Common myeloid progenitor, CD34-positive (primary cell): ENCODE results near the gene SLCO3A1.

Source experiments
- CTCF ChIA-PET: fragments of 350-600 bp; sonication (Branson Sonifier 250); formaldehyde crosslinking; loops from one replicate; lab custom pipeline; 2021; ENCODE audit warnings: antibody characterized with exemption; lab: Charles Lee
- POLR2A ChIA-PET: fragments of 350-600 bp; sonication (Branson Sonifier 250); formaldehyde crosslinking; loops from one replicate; lab custom pipeline; 2021; ENCODE audit warnings: antibody characterized with exemption; lab: Charles Lee
- DNase-seq, 3 donors: peaks; one replicate each; pipeline versions ENCODE4 v3.0.0 to v3.0.0-alpha.2; 2013
- H3K27ac ChIP-seq, 2 experiments: 1 replicate in 1 of 2; 2 replicates in 1 of 2; pipeline ENCODE4 v1.7.0; 2013; ENCODE audit warnings: inconsistent platforms in 2 of 2, low read length in 2 of 2, mild to moderate bottlenecking in 2 of 2, low read depth in 1 of 2, moderate library complexity in 1 of 2; ENCODE audit not compliant: severe bottlenecking in 2 of 2, insufficient read depth in 1 of 2, poor library complexity in 1 of 2
- H3K27me3 ChIP-seq, 5 experiments: replicated peaks in 2 of 5; 1 replicate in 3 of 5; 2 replicates in 2 of 5; pipeline versions ENCODE4 v1.6.1 to v1.7.0; 2013; ENCODE audit warnings: low read length in 4 of 5, mild to moderate bottlenecking in 2 of 5, moderate library complexity in 2 of 5, inconsistent platforms in 1 of 5; ENCODE audit not compliant: insufficient read depth in 5 of 5, control insufficient read depth in 4 of 5
- H3K36me3 ChIP-seq, 4 experiments: 1 replicate in 2 of 4; 2 replicates in 2 of 4; pipeline versions ENCODE4 v1.6.1 to v1.7.0; 2013; ENCODE audit warnings: low read length in 3 of 4, control low read depth in 1 of 4, mild to moderate bottlenecking in 1 of 4; ENCODE audit not compliant: control insufficient read depth in 4 of 4, insufficient read depth in 4 of 4
- H3K4me1 ChIP-seq, 4 experiments: 1 replicate in 3 of 4; 2 replicates in 1 of 4; pipeline versions ENCODE4 v1.6.1 to v1.7.1; 2013; ENCODE audit warnings: low read length in 3 of 4, mild to moderate bottlenecking in 3 of 4, control low read depth in 1 of 4, inconsistent platforms in 1 of 4, moderate library complexity in 1 of 4; ENCODE audit not compliant: control insufficient read depth in 4 of 4, insufficient read depth in 4 of 4; ENCODE audit errors: control extremely low read depth in 1 of 4
- H3K4me3 ChIP-seq, 7 experiments: 1 replicate in 4 of 7; 2 replicates in 3 of 7; pipeline versions ENCODE4 v1.5.1 to v1.7.0; 2013; ENCODE audit warnings: mild to moderate bottlenecking in 7 of 7, low read length in 6 of 7, moderate library complexity in 6 of 7, inconsistent platforms in 2 of 7, low read depth in 2 of 7, control low read depth in 1 of 7; ENCODE audit not compliant: insufficient read depth in 4 of 7, control insufficient read depth in 1 of 7; ENCODE audit errors: extremely low read depth in 1 of 7
- H3K9me3 ChIP-seq, 5 experiments: 1 replicate in 4 of 5; 2 replicates in 1 of 5; pipeline versions ENCODE4 v1.6.1 to v1.7.1; 2013; ENCODE audit warnings: low read length in 4 of 5, mild to moderate bottlenecking in 2 of 5, inconsistent platforms in 1 of 5, low read depth in 1 of 5, moderate library complexity in 1 of 5; ENCODE audit not compliant: control insufficient read depth in 4 of 5, insufficient read depth in 2 of 5; ENCODE audit errors: control extremely low read depth in 1 of 5
- WGBS: methylation state at CpG from one replicate; pipeline ENCODE4 v1.1.5; 2013; ENCODE audit not compliant: insufficient coverage; 5-methylcytosine and 5-hydroxymethylcytosine counted together

The SLCO3A1 gene

GRCh38 chr15:92151168-92151567 is 297.7 kb downstream of the SLCO3A1 start:
- Histone ChIP-seq H3K27ac (no peak overlapping the region), H3K9me3 (no peaks in the 10 kb centered on the region), H3K36me3 (peaks cover 6 to 28% (median 18%) of the 10 kb centered on the region in 4 experiments), H3K27me3 (no peaks in the 10 kb centered on the region), H3K4me3 (no peak overlapping the region), H3K4me1 (no peaks in the 10 kb centered on the region)
- CTCF ChIA-PET, result no interaction called here
- no peak for DNase-seq
- WGBS, result 100% methylated on average over 4 of the region's 8 CpGs
- POLR2A ChIA-PET, result no interaction called here

GRCh38 chr15:92151741-92152140 is 298.2 kb downstream of the SLCO3A1 start:
- Histone ChIP-seq H3K27ac (no peak overlapping the region), H3K9me3 (no peaks in the 10 kb centered on the region), H3K27me3 (no peaks in the 10 kb centered on the region), H3K36me3 (peaks cover 6 to 30% (median 18%) of the 10 kb centered on the region in 4 experiments), H3K4me1 (no peaks in the 10 kb centered on the region), H3K4me3 (no peak overlapping the region)
- ChIA-PET CTCF (no interaction called here), POLR2A (no interaction called here)
- DNase-seq, result no peak
- WGBS, result 100% methylated on average over 1 of the region's 3 CpGs

DNA sequence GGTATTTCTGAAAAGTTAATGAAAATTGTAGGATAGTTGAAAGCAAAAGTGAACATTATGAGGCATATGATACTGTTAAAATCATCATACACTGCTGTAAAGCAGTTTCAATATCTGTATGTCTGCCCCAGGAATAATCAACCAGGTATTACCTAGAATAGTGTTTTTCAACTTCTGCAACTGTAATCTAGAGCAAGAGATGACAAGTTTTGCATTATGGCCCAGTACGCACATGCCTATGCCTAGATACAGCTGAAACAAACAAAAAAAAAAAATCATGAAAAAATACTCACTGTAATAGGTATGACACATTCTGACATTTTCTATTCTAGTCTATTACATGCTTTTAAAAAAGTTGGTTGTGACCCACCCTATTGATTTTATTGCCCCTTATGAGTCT is 299.5 kb downstream of the SLCO3A1 start:
- peaks cover 6 to 19% (median 13%) of the 10 kb centered on the region in 4 experiments for H3K36me3 ChIP-seq
- no peaks in the 10 kb centered on the region for H3K27me3 ChIP-seq
- CTCF ChIA-PET, result no interaction called here
- no peaks in the 10 kb centered on the region for H3K4me1 ChIP-seq
- no CpG with 5 or more reads among the region's 1 CpG for WGBS
- POLR2A ChIA-PET, result no interaction called here
- DNase-seq, result no peak
- no peak overlapping the region for H3K27ac ChIP-seq
- H3K4me3 ChIP-seq, result no peak overlapping the region
- no peaks in the 10 kb centered on the region for H3K9me3 ChIP-seq

DNA sequence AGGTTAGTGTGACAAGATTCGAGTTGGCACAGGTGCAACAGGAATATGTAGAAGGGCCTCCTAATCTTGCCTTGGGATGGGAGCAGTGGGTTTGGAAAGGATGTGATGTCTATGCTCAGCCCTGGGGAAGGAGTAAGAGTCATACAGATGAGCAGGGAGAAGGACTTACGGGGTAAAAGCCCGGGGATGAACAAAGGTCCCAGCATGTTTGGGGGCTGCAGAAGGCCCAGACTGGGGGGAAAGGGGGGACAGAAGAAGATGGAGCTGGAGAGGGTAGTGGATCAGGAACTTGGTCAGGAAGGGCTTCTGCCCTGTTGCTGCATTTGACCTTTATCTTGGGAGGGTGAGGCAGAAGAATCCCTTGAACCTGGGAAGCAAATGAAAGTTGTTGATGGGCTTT is 300.1 kb downstream of the SLCO3A1 start:
- peaks cover 6 to 18% (median 12%) of the 10 kb centered on the region in 4 experiments for H3K36me3 ChIP-seq
- CTCF ChIA-PET, result no interaction called here

DNA sequence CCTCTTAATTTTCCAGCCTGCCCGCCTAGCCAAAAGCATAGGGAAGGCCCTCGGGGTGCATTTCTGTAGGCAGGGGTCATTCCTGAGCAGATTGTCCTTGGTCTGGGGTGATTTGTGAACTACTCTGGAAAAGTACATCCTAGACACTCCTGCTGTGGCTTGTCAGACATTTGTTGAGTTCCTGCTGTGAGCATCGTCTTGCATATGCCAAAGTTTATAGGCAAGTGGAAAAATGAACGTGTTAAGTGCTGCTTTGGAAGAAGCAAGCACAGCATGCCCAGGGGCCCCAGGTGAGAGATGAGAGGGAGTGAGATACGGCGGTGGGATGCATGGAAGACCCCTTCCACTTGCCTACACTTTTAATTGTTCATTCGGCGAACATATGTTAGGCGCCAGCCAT is 302.4 kb downstream of the SLCO3A1 start:
- over 99% methylated on average over 9 of the region's 9 CpGs for WGBS
- ChIA-PET POLR2A (no interaction called here), CTCF (interaction anchor here (1.1 kb wide), 1 partner anchor 11 kb away, joined by 3 read pairs; no protein-coding TSS in a partner anchor)
- no peak for DNase-seq
- Histone ChIP-seq H3K4me3 (no peak overlapping the region), H3K4me1 (no peaks in the 10 kb centered on the region), H3K27me3 (no peaks in the 10 kb centered on the region), H3K36me3 (peaks cover 4 to 18% (median 12%) of the 10 kb centered on the region in 4 experiments), H3K9me3 (no peaks in the 10 kb centered on the region), H3K27ac (no peak overlapping the region)

More for the DNA sequence above, 300.1 kb downstream of the SLCO3A1 start:
- Histone ChIP-seq H3K9me3 (no peaks in the 10 kb centered on the region), H3K4me1 (no peaks in the 10 kb centered on the region), H3K27me3 (no peaks in the 10 kb centered on the region), H3K4me3 (no peak overlapping the region), H3K27ac (no peak overlapping the region)
- no peak for DNase-seq
- POLR2A ChIA-PET, result no interaction called here
- 100% methylated on average over 3 of the region's 3 CpGs for WGBS

DNA sequence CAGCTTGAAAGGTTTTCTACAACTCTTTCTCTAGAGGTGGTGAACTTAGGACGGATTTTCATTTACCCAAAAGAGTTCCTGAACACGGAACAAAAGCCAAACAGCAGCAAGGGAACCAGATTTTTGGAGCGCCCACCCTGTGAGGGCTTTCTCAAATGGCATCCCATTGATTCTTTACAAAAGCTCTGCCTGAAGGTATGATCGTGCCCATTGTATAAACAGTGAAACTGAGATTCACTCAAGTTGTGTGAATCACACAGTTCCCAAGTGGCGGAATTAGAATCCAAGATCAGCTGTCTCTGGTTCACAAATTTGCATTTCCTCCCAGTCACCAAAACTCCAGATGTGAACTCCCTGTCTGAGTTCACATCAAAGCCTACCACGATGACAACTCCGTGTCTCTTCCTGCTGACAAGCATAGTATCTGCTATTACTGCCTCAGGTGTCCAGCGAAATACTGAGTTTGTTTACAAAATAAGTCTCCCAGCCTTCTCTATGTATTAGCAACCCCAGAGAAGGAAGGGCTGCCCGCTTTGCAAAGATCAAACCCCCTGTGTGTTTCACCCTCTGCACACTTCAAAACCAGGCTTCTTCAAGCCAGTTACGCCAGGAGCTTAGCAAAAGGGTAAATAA is 304.3 kb downstream of the SLCO3A1 start:
- POLR2A ChIA-PET, result no interaction called here

DNA sequence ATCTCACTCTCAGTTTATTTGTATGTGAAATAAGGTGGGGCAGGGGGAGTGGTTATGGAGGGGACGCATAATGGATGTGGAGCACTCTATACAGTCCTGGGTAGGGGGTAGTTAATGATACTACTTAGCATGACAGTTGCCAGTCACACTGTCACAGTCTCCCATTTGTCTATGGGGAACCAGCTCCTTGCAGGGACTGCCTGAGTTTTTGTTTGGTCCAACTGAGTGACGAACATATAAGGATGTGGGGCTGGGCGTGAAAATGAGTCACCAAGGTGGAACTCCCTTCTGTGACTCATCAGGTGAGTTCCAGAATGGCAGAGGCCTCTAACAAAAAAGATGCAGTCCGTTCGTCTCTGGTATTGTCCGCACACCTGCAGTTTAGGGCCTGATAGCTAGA is 304.9 kb downstream of the SLCO3A1 start:
- Histone ChIP-seq H3K27me3 (no peaks in the 10 kb centered on the region), H3K36me3 (peaks cover 0 to 17% (median 8%) of the 10 kb centered on the region in 4 experiments), H3K9me3 (no peaks in the 10 kb centered on the region), H3K4me3 (no peak overlapping the region), H3K4me1 (no peaks in the 10 kb centered on the region), H3K27ac (no peak overlapping the region)
- ChIA-PET CTCF (no interaction called here), POLR2A (no interaction called here)
- WGBS, result 92% methylated on average over 5 of the region's 6 CpGs
- no peak for DNase-seq

More for the DNA sequence above, 304.3 kb downstream of the SLCO3A1 start:
- H3K36me3 ChIP-seq, result peaks cover 4 to 16% (median 9%) of the 10 kb centered on the region in 4 experiments
- H3K4me3 ChIP-seq, result no peak overlapping the region
- no peaks in the 10 kb centered on the region for H3K27me3 ChIP-seq
- no peak for DNase-seq
- no peaks in the 10 kb centered on the region for H3K4me1 ChIP-seq
- H3K9me3 ChIP-seq, result no peaks in the 10 kb centered on the region
- no peak overlapping the region for H3K27ac ChIP-seq
- CTCF ChIA-PET, result no interaction called here
- WGBS, result 92% methylated on average over 9 of the region's 10 CpGs
